ENCODE measurements around the gene POLR2L.

The POLR2L gene

DNA sequence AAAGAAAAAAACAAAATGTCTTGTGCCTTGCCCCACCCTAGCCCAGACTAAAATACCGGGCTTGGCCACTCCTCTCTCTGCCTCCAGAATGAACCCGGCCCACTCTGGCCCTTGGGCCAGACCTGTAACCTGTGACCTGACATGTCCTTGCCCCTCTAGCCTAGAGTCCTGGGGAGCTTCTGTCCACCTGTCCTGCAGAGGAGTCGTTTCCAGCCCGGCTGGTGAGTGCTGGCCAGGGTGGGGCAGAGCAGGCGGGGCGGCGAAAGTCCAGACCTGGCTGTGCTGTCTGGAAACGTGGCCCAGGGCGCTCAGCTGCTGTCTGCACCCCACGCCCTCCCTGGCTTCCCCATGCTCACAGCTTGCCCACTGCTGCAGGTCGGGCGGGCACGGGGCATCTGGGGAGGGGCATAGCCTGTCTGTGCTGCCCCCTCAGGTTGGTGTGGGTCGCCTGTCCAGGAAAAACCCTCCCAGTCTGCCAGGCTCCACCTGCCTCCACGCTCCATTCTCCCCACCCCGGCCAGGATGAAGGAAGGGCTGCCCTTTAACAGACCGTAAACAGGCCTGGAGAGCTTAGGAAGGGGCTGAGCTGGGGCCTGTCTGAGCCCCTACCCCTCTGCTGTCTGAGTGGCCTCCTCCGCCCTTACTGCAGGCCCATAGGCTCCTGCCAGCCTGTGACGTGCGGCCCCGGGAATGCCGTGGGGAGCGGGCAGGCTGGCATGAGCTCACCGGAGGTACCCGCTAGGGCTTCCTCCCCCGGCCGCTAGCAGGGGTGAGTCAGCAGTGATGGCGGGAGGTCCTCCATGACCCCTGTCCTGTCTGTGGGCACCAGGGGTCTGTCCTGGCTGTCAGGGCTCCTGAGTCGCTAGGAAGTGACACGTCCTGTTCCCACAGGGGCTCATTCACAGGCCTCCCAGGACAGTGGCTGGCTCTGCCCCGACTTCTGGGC lies 7.7 kb downstream of the POLR2L start:
- H3K4ac ChIP-seq (ENCODE audit: low read length) = no peak overlapping the region
- whole genome bisulfite sequencing, 2 donors (ENCODE audit: extremely low coverage in 2 of 2, insufficient read length in 2 of 2, insufficient replicate concordance in 1 of 2) = no CpG with 5 or more reads among the region's 31 CpGs
- peak overlapping the region; percentile 76 for H3K18ac ChIP-seq (ENCODE audit: low read length)

DNA sequence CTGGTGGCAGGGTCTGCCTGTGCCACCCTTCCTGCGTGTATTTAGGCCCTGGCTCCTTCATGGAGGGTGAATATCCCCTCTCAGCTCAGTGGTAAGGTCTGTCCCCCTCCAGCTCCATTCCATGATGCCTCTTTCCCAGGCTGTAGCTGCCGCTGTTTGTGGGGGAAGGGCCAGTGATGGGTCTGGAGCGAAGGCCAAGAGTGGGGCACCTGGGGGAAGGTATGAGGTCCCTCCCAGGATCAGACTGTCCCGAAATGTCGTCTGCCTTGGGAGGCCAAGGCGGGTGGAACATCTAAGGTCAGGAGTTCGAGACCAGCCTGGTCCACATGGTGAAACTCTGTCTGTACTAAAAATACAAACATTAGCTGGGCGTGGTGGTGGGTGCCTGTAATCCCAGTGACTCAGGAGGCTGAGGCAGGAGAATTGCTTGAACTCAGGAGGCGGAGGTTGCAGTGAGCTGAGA lies 8.4 kb downstream of the POLR2L start:
- H4K91ac ChIP-seq (ENCODE audit: low read depth, low read length, poor library complexity) = no peak overlapping the region
- no peak for DNase-seq (ENCODE audit: low spot score)
- H3K79me1 ChIP-seq (ENCODE audit: low read depth, low read length) = peaks cover 26% of the 10 kb centered on the region
- H2BK15ac ChIP-seq (ENCODE audit: low read length) = no peak overlapping the region
- peaks cover 26 to 36% of the 10 kb centered on the region in 2 donors for H3K36me3 ChIP-seq (replicated peaks in 1 of 2; ENCODE audit: control insufficient read depth in 2 of 2, insufficient read depth in 2 of 2, low read length in 2 of 2)
- H3K18ac ChIP-seq (ENCODE audit: low read length) = peak overlapping the region; percentile 97
- H3K4me2 ChIP-seq (ENCODE audit: insufficient read depth, low read length, poor library complexity, severe bottlenecking) = peak overlapping the region; percentile 77
- H2BK12ac ChIP-seq (ENCODE audit: low read length) = no peak overlapping the region
- H3K4me1 ChIP-seq (ENCODE audit: control insufficient read depth in 2 of 2, insufficient read depth in 1 of 2, low read depth in 1 of 2, low read length in 2 of 2) = peaks cover 38 to 42% of the 10 kb centered on the region in 2 donors
- H2BK120ac ChIP-seq (ENCODE audit: low read depth, low read length) = no peak overlapping the region
- H4K8ac ChIP-seq (ENCODE audit: low read depth, low read length) = no peak overlapping the region
- H3K14ac ChIP-seq (ENCODE audit: low read length) = no peak overlapping the region
- peak overlapping the region; percentile 62 to 89 for H3K4me3 ChIP-seq (ENCODE audit: low read length in 2 of 2)
- no peak overlapping the region for H3K27ac ChIP-seq (replicated peaks; ENCODE audit: low read length)
- H3K9ac ChIP-seq (ENCODE audit: low read depth, low read length, poor library complexity) = peak overlapping the region; percentile 80
- no peak overlapping the region for H2BK5ac ChIP-seq (ENCODE audit: low read length)
- H2AK5ac ChIP-seq (ENCODE audit: low read depth, low read length) = peak overlapping the region; percentile 0
- no CpG with 5 or more reads among the region's 9 CpGs for WGBS, 2 donors (ENCODE audit: extremely low coverage in 2 of 2, insufficient read length in 2 of 2, insufficient replicate concordance in 1 of 2)
- peaks cover 0 to 3% of the 10 kb centered on the region in 2 donors for H3K9me3 ChIP-seq (replicated peaks in 1 of 2; ENCODE audit: control insufficient read depth in 2 of 2, insufficient read depth in 1 of 2, low read depth in 1 of 2, low read length in 2 of 2)
- no peak overlapping the region for H3K4ac ChIP-seq (ENCODE audit: low read length)
- peaks cover 9 to 31% (median 18%) of the 10 kb centered on the region in 3 experiments for H3K27me3 ChIP-seq (ENCODE audit: control insufficient read depth in 3 of 3, insufficient read depth in 3 of 3, low read depth in 1 of 3, low read length in 3 of 3)
- no peak overlapping the region for H3K23ac ChIP-seq (ENCODE audit: low read depth, low read length, poor library complexity)
- peak overlapping the region; percentile 89 for H2AFZ ChIP-seq (ENCODE audit: low read length)

More for the DNA sequence above, 7.7 kb downstream of the POLR2L start:
- Histone ChIP-seq H3K4me3 (ENCODE audit: low read length in 2 of 2) (no peak overlapping the region), H3K9ac (ENCODE audit: low read depth, low read length, poor library complexity) (peak overlapping the region; percentile 60), H3K27ac (replicated peaks; ENCODE audit: low read length) (no peak overlapping the region), H2AK5ac (ENCODE audit: low read depth, low read length) (peak overlapping the region; percentile 81), H2BK12ac (ENCODE audit: low read length) (no peak overlapping the region), H3K79me1 (ENCODE audit: low read depth, low read length) (peaks cover 26% of the 10 kb centered on the region), H2BK120ac (ENCODE audit: low read depth, low read length) (no peak overlapping the region), H4K8ac (ENCODE audit: low read depth, low read length) (peak overlapping the region; percentile 43), H3K4me1 (ENCODE audit: control insufficient read depth in 2 of 2, insufficient read depth in 1 of 2, low read depth in 1 of 2, low read length in 2 of 2) (peaks cover 30 to 35% of the 10 kb centered on the region in 2 donors), H2AFZ (ENCODE audit: low read length) (no peak overlapping the region), H2BK15ac (ENCODE audit: low read length) (peak overlapping the region; percentile 75), H3K9me3 (replicated peaks in 1 of 2; ENCODE audit: control insufficient read depth in 2 of 2, insufficient read depth in 1 of 2, low read depth in 1 of 2, low read length in 2 of 2) (peaks cover 0 to 3% of the 10 kb centered on the region in 2 donors), H2BK5ac (ENCODE audit: low read length) (no peak overlapping the region), H3K23ac (ENCODE audit: low read depth, low read length, poor library complexity) (peak overlapping the region; percentile 85), H3K14ac (ENCODE audit: low read length) (no peak overlapping the region), H3K36me3 (replicated peaks in 1 of 2; ENCODE audit: control insufficient read depth in 2 of 2, insufficient read depth in 2 of 2, low read length in 2 of 2) (peaks cover 33 to 43% of the 10 kb centered on the region in 2 donors), H4K91ac (ENCODE audit: low read depth, low read length, poor library complexity) (no peak overlapping the region), H3K4me2 (ENCODE audit: insufficient read depth, low read length, poor library complexity, severe bottlenecking) (peak overlapping the region; percentile 25), H3K27me3 (ENCODE audit: control insufficient read depth in 3 of 3, insufficient read depth in 3 of 3, low read depth in 1 of 3, low read length in 3 of 3) (peaks cover 9 to 23% (median 18%) of the 10 kb centered on the region in 3 experiments)
- no peak for DNase-seq (ENCODE audit: low spot score)

DNA sequence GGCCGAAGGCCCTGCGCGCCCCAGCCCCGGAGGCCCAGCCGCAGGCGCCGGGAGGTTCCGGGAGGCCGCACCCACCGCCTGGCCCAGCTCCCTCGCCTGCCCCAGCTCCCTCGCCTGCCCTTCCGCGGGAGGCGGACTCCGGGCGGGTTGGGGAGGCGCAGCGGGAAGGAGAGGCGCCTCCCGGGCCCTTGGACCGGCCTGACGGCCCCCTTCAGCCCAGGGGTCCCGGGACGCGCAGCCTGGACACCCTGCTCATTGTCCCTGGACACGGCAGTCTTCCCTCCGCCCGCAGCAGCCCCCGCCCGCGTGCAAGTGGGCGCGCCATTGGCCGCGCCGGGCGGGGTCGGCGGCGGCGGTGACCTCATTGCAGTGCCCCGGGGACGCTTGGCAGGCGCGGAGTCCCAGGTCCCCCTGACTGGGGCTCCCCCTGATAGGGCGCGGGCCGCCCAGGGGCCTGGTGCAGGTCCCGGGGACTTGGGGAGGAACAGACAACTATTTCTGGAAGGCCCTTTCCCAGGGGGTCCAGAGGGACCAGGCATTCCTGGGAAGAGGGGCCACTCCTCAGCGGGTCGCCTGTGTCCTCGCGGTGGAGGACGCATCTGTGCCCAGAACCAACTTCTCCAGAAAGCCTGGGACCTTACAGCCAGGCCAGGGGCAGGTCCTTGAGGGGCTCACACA lies 9.1 kb downstream of the POLR2L start:
- Histone ChIP-seq H3K14ac (ENCODE audit: low read length) (peak overlapping the region; percentile 56), H3K9me3 (replicated peaks in 1 of 2; ENCODE audit: control insufficient read depth in 2 of 2, insufficient read depth in 1 of 2, low read depth in 1 of 2, low read length in 2 of 2) (peaks cover 0 to 3% of the 10 kb centered on the region in 2 donors), H4K91ac (ENCODE audit: low read depth, low read length, poor library complexity) (no peak overlapping the region), H2BK15ac (ENCODE audit: low read length) (peak overlapping the region; percentile 75), H3K4ac (ENCODE audit: low read length) (peak overlapping the region; percentile 12), H3K4me2 (ENCODE audit: insufficient read depth, low read length, poor library complexity, severe bottlenecking) (peak overlapping the region; percentile 77), H3K23ac (ENCODE audit: low read depth, low read length, poor library complexity) (peak overlapping the region; percentile 39), H2AK5ac (ENCODE audit: low read depth, low read length) (peak overlapping the region; percentile 0), H3K36me3 (replicated peaks in 1 of 2; ENCODE audit: control insufficient read depth in 2 of 2, insufficient read depth in 2 of 2, low read length in 2 of 2) (peaks cover 19 to 30% of the 10 kb centered on the region in 2 donors), H3K9ac (ENCODE audit: low read depth, low read length, poor library complexity) (peak overlapping the region; percentile 80), H3K4me3 (ENCODE audit: low read length in 2 of 2) (peak overlapping the region; percentile 62 to 89), H3K79me1 (ENCODE audit: low read depth, low read length) (peaks cover 22% of the 10 kb centered on the region), H3K4me1 (ENCODE audit: control insufficient read depth in 2 of 2, insufficient read depth in 1 of 2, low read depth in 1 of 2, low read length in 2 of 2) (peaks cover 44 to 47% of the 10 kb centered on the region in 2 donors), H3K18ac (ENCODE audit: low read length) (peak overlapping the region; percentile 97), H3K27ac (replicated peaks; ENCODE audit: low read length) (no peak overlapping the region), H2AFZ (ENCODE audit: low read length) (peak overlapping the region; percentile 89), H2BK120ac (ENCODE audit: low read depth, low read length) (no peak overlapping the region), H2BK5ac (ENCODE audit: low read length) (no peak overlapping the region), H2BK12ac (ENCODE audit: low read length) (no peak overlapping the region), H4K8ac (ENCODE audit: low read depth, low read length) (no peak overlapping the region), H3K27me3 (ENCODE audit: control insufficient read depth in 3 of 3, insufficient read depth in 3 of 3, low read depth in 1 of 3, low read length in 3 of 3) (peaks cover 9 to 37% (median 18%) of the 10 kb centered on the region in 3 experiments)
- no CpG with 5 or more reads among the region's 55 CpGs for WGBS, 2 donors (ENCODE audit: extremely low coverage in 2 of 2, insufficient read length in 2 of 2, insufficient replicate concordance in 1 of 2)
- no peak for DNase-seq (ENCODE audit: low spot score)
